ENCODE measurements around the gene LRRC10B. TPM values are rescaled to one million over a fixed set of nuclear protein-coding genes. Genes with fewer than 3 reads are reported as not detected.

LRRC10B gene
- under 0.01 TPM in 1 of 2 replicates, not detected in the other for total RNA-seq

DNA sequence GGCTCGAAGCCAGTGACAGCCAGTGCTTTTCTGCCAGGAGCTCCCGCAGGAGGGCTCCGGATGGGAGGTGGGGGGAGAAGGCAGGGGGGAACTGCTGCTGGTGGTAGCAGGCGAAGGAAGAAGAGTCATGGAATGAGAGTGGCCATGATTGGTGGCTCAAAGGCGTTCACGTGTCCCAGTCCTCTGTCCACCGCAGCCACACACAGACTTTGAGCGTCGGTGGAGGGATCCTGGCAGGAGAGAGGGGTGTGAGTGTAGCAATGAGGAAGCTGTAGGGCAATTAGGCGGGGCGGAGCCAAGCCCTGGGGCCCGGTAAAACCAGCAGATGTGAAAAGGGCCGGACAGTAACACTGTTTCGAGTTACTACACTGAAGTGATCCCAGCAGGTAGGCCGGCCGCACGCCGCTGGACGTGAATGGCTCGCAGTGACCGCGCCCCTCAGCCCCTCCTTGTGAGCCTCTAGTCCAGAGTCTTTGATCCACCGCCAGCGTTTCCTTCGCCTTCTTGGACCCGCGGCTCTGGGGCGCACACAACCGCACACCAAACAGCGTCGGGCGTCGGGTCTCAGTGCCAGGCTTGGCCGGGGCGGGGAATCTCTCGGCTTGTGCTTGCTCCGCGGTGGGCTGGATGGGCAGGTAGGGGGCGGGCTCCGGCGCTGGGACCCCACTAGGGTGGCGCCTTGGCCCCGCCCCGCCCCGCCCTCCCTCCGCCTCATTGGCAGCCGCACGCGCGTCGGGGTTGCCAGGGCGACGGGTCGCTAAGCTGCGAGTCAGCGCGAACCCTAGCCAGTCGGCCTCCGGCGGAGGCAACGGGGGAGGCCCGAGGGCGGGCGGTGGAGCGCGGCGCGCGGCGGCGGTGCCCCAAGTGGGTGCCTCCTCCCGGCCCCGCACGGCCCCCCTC, at the start of gene LRRC10B:
Gene LRRC10B (plus strand): TSS at position 788 of the 900 bp plus-strand sequence. CDS start 250 bp downstream, outside the sequence.

Other genes starting within 250 kb of the LRRC10B start
- under 0.01 and 0.57 TPM in 2 replicates for gene VWCE, start 213.4 kb upstream of the LRRC10B start, total RNA-seq
- 186 and 202 TPM in 2 replicates for gene DDB1, start 175.6 kb upstream of the LRRC10B start, total RNA-seq
- 27.5 and 32.1 TPM in 2 replicates for gene TKFC, start 175.5 kb upstream of the LRRC10B start, total RNA-seq
- 36.2 and 108 TPM in 2 replicates for gene CYB561A3, start 146.9 kb upstream of the LRRC10B start, total RNA-seq
- 17.1 and 35.9 TPM in 2 replicates for gene TMEM138, start 146.4 kb upstream of the LRRC10B start, total RNA-seq
- 7.9 and 11.4 TPM in 2 replicates for gene TMEM216, start 116.2 kb upstream of the LRRC10B start, total RNA-seq
- 15.0 and 24.6 TPM in 2 replicates for gene CPSF7, start 78.8 kb upstream of the LRRC10B start, total RNA-seq
- 23.9 and 28.0 TPM in 2 replicates for gene SDHAF2, start 78.6 kb upstream of the LRRC10B start, total RNA-seq
- 28.0 and 39.9 TPM in 2 replicates for gene SYT7, start 72.3 kb downstream of the LRRC10B start, total RNA-seq
- under 0.01 and 2.2 TPM in 2 replicates for gene DAGLA, start 171.6 kb downstream of the LRRC10B start, total RNA-seq
- gene MYRF, start 243.9 kb downstream of the LRRC10B start, total RNA-seq, result under 0.01 and 0.93 TPM in 2 replicates